Stimulated activated CD8-positive, alpha-beta memory T cell treated with anti-CD3 and anti-CD28 coated beads, Interleukin-15, amount 100 ng/mL, for 24 hours (primary cell): ENCODE measurements around the gene NRG4.
"Not testable (repeated sequence)": the region's sequence is repeated elsewhere in the genome, so short reads cannot be mapped to it uniquely, and the experiment has no call there.

Source experiments
- DNase-seq: peaks from one replicate; pipeline ENCODE4 v3.0.0-alpha.2; 2020; ENCODE audit warnings: low read depth

Gene NRG4

GRCh38 chr15:75992897-75993296 lies 19.3 kb downstream of the NRG4 start:
- DNase-seq, result no peak

- DNase-seq, result no peak
Measured at GRCh38 chr15:75989875-75990274, 22.3 kb downstream of the NRG4 start.

GRCh38 chr15:75989045-75989444 lies 23.2 kb downstream of the NRG4 start:
- DNase-seq, result no peak

GRCh38 chr15:75985971-75986370 lies 26.3 kb downstream of the NRG4 start:
- DNase-seq, result no peak

GRCh38 chr15:75984706-75985105 lies 27.5 kb downstream of the NRG4 start:
- DNase-seq, result not testable (repeated sequence)

GRCh38 chr15:75982468-75982867 lies 29.8 kb downstream of the NRG4 start:
- DNase-seq, result no peak

GRCh38 chr15:75981149-75981815 lies 30.9 kb downstream of the NRG4 start:
- no peak for DNase-seq

- not testable (repeated sequence) for DNase-seq
Measured at GRCh38 chr15:75976766-75977165, 35.5 kb downstream of the NRG4 start.

- DNase-seq, result no peak
Measured at GRCh38 chr15:75966073-75966472, 46.2 kb downstream of the NRG4 start.

- DNase-seq, result no peak
Measured at GRCh38 chr15:75961331-75961730, 50.9 kb downstream of the NRG4 start.

GRCh38 chr15:75955720-75956119 lies 56.5 kb downstream of the NRG4 start:
- DNase-seq, result no peak

GRCh38 chr15:75952525-75952924 lies 59.7 kb downstream of the NRG4 start:
- no peak for DNase-seq

GRCh38 chr15:75948761-75949296 lies 63.4 kb downstream of the NRG4 start:
- DNase-seq, result no peak

- DNase-seq, result no peak
Measured at GRCh38 chr15:75947092-75947491, 65.1 kb downstream of the NRG4 start.

GRCh38 chr15:75945953-75946352 lies 66.3 kb downstream of the NRG4 start:
- DNase-seq, result no peak

- no peak for DNase-seq
Measured at GRCh38 chr15:75943713-75944215, 68.5 kb downstream of the NRG4 start.

- DNase-seq, result no peak
Measured at GRCh38 chr15:75943246-75943645, 69.0 kb downstream of the NRG4 start.

- no peak for DNase-seq
Measured at GRCh38 chr15:75942464-75942863, 69.8 kb downstream of the NRG4 start.

GRCh38 chr15:75930866-75931265 lies 81.4 kb downstream of the NRG4 start:
- no peak for DNase-seq

GRCh38 chr15:75929799-75930565 lies 82.2 kb downstream of the NRG4 start:
- DNase-seq, result no peak

- DNase-seq, result no peak
Measured at GRCh38 chr15:75928680-75929608, 83.3 kb downstream of the NRG4 start.

- DNase-seq, result no peak
Measured at GRCh38 chr15:75927601-75928000, 84.6 kb downstream of the NRG4 start.
